Astrocyte of the cerebellum (primary cell): ENCODE results near the gene MPPED1.

Experiments used
- DNase-seq: peaks from one replicate; pipeline ENCODE4 v3.0.0-alpha.2; 2011; ENCODE audit warnings: low read depth
- H3K4me3 ChIP-seq: 2 replicates; pipeline ENCODE4 v1.5.1; 2011; ENCODE audit warnings: mild to moderate bottlenecking, low read depth, low read length, moderate library complexity
- in situ Hi-C: cut with HindIII; loops from 2 replicates; pipeline ENCODE4 v1.10.0; 2017; ENCODE audit warnings: low sequenced_read_pairs
- TF ChIP-seq, protein P1 (sequence below): IDR thresholded peaks from 2 replicates; pipeline ENCODE4 v1.5.1; 2012; ENCODE audit warnings: low read length, low read depth, moderate library complexity, mild to moderate bottlenecking; ENCODE audit errors: missing control alignments

The MPPED1 gene

DNA sequence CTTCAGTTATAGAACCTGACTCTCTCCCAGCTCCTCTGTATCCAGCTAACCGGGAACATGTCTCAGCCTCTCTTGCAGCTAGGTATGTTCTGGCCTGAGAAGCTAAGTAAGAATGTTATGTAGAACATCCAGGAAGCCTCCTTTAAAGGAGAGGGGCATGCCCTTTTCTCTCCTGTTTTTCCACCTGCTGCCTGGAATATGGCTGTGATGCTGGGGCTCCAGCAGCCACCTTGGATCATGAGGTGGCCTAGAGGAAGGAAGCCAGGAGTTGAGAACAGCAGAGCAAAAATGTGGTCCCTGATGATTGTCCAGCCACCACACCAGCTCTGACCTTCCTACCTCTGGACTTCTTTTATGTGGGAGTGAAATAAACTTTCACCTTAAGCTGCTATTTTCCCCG, 117.6 kb downstream of the MPPED1 start:
- DNase-seq: no peak
- TF ChIP-seq, protein P1, sequence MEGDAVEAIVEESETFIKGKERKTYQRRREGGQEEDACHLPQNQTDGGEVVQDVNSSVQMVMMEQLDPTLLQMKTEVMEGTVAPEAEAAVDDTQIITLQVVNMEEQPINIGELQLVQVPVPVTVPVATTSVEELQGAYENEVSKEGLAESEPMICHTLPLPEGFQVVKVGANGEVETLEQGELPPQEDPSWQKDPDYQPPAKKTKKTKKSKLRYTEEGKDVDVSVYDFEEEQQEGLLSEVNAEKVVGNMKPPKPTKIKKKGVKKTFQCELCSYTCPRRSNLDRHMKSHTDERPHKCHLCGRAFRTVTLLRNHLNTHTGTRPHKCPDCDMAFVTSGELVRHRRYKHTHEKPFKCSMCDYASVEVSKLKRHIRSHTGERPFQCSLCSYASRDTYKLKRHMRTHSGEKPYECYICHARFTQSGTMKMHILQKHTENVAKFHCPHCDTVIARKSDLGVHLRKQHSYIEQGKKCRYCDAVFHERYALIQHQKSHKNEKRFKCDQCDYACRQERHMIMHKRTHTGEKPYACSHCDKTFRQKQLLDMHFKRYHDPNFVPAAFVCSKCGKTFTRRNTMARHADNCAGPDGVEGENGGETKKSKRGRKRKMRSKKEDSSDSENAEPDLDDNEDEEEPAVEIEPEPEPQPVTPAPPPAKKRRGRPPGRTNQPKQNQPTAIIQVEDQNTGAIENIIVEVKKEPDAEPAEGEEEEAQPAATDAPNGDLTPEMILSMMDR: no peak
- H3K4me3 ChIP-seq: no peak overlapping the region
- in situ Hi-C loops: no loop called here

DNA sequence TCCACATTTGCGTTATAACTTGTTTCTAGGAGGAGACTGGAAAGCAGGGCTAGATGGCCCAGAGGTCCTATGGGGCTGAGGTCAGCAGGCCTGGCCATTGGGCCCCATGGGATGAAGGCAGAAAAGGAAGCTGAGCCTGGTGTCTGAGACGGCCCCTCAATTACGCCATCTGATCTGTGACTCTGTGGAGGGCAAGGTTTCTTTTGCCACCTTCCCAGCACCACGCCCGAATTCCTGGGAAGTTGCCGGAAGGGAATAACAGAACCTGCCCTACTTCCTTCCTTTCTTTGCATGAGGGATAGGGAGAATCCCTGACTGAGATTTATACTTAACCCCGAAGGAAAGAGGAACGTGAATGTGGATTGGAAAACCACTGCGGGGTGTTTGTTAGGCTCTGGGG, 118.1 kb downstream of the MPPED1 start:
- in situ Hi-C loops: no loop called here
- no peak overlapping the region for H3K4me3 ChIP-seq
- DNase-seq: no peak

DNA sequence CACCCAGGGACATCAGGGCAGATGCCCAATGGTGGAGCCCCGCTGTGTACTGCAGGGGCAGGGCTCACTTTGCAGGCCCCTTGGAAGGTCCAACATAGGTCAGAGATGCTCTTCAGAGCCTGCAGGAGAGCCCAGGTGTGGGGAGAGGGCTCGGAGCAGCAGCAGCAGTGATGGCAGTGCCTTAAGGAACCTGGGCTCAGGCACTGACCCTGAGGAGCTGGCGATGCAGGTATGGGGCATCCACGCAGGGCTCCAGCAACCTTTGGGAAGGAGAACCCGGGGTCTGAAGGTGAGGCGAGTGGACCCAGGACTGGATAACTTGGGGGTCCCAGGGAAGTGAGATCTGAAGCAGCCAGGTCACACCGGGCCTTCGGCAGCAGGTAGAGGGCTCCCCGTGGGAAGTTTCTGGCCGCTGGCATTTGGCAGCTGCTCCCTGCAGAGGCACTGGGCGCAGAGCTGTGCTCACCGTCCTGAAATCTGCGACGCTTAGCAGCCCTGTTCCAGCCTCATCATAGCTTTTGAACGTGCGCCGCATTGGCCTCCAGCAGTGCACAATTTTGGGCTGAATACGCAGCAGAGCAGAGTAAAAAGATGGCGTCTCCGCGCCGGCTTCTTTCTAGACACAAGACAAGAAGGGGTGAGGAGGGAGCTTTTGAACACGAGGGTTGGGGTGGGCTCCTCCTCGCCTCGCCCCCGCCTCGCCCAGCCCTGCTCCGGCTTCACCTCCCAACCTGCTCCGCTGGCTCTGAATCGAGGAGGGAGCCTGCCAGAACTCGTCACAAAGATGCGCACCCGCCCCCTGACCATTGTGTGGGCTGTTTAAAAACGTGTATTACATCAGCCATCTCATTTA, 118.8 kb downstream of the MPPED1 start:
- H3K4me3 ChIP-seq: no peak overlapping the region
- no peak for DNase-seq
- TF ChIP-seq, protein P1: no peak
- in situ Hi-C loops: no loop called here

More for the DNA sequence above, 118.1 kb downstream of the MPPED1 start:
- TF ChIP-seq, protein P1: no peak

DNA sequence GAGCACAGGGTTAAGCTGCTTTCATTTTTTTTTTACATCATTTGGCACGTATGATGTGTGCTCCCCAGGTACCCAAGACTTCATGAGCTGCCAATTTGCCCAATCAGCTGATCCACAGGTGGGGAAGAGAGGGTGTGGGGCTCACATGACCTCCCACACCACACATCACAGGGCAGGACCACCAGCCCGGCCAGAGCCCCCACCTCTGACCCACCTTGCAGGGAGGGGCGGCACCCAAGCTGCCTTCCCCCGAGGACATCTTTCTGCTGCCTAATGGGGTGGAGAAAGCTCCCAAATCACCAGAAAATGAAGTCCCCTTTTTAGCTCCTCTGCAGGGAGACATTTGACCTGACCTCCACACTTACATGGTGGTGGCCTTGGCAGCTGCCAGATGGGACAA, 119.8 kb downstream of the MPPED1 start:
- in situ Hi-C loops: no loop called here
- no peak for DNase-seq
- no peak overlapping the region for H3K4me3 ChIP-seq
- TF ChIP-seq, protein P1: no peak

DNA sequence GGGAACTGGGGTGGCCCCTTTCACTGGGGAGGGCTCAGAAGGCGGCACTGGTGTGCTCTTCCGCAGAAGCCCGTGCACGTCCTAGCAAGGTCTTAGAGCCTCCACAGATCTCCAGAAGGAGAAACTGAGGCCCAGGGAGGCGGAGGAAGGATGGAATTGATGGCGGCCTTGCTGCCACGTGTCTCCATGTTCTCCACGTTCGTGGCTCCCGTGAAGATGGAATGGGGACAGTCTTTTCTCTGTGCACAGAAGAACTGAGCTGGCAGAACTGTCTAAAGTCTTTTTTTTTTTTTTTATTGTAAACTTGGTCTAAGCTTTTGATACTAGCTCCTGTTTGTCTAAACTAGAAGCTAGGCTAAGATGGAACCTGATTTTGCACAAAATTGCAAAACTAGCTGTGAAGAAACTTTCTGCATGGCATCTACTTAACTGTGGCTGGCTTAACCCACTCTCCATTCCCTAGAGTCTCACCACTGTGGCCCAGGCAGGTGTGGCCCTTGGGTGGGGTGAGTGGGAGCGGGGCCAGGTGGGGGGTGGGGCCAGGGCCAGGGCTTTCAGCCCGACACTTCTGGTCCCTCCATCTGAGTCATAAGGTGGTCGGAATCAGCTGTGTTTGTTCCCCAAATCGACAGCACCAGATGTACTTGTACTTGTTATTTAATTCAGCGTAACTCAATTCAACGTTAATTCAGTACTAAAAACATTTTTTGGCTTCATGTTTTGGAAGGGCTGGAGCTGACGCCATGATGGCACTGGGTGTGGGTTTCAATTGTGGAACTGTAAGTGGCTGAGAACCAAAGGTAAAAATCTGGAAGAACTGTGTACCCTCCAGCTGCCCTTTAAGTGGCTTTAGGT, 120.7 kb downstream of the MPPED1 start:
- in situ Hi-C loops: no loop called here
- DNase-seq: no peak
- TF ChIP-seq, protein P1: no peak

DNA sequence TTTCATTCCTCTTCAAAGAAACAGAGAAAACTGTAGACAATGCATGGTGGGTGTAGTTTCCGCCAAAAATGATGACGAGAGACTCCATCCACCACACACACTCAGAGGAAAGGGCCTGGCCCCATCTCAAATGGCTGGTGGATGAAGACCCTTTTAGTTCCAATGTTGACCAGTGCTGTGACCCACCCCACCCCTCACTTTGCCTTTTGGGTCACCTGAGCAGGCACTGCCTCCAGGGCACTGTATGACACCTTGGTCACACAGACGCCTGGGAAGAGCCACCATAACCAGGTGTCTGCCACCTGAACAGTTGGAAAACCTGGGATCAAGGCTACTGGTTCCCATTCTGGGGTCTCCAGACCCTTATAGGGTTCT, 121.3 kb downstream of the MPPED1 start:
- in situ Hi-C loops: no loop called here
- TF ChIP-seq, protein P1: no peak
- no peak overlapping the region for H3K4me3 ChIP-seq
- no peak for DNase-seq

More for the DNA sequence above, 120.7 kb downstream of the MPPED1 start:
- no peak overlapping the region for H3K4me3 ChIP-seq
